HEK293 (cell line): ENCODE results near the gene SUPT3H.

Experiments
- CTCF ChIA-PET: fragments of 350-600 bp; formaldehyde crosslinking; extraction: SDS; loops from one replicate; lab custom pipeline; 2021; ENCODE audit warnings: antibody characterized with exemption; lab: Yijun Ruan, JAX
- POLR2A ChIA-PET: fragments of 300-600 bp; formaldehyde crosslinking; extraction: SDS; loops from one replicate; lab custom pipeline; 2020; ENCODE audit warnings: antibody characterized with exemption, inconsistent platforms; lab: Yijun Ruan, JAX
- H3K27ac ChIP-seq: fragments of 200-500 bp; sonication (Bioruptor generic); 2 replicates; pipeline ENCODE4 v1.5.1; 2014; ENCODE audit warnings: low read depth, low read length, control low read depth, inconsistent platforms; ENCODE audit errors: extremely low read depth
- H3K36me3 ChIP-seq, 2 experiments: fragments of 200-500 bp in 1 of 2; sonication (Bioruptor generic) in 1 of 2; 1 replicate in 1 of 2; 2 replicates in 1 of 2; pipeline ENCODE4 v1.5.1; 2014 to 2017; ENCODE audit warnings: inconsistent platforms in 2 of 2, low read length in 2 of 2; ENCODE audit not compliant: control insufficient read depth in 2 of 2, insufficient read depth in 1 of 2
- H3K4me1 ChIP-seq: fragments of 200-500 bp; sonication (Bioruptor generic); 2 replicates; pipeline ENCODE4 v1.5.1; 2014; ENCODE audit warnings: mild to moderate bottlenecking, low read length, inconsistent platforms; ENCODE audit not compliant: control insufficient read depth, insufficient read depth
- H3K4me3 ChIP-seq: 2 replicates; pipeline ENCODE4 v1.5.1; 2011; ENCODE audit warnings: low read depth, mild to moderate bottlenecking, control low read depth, low read length, moderate library complexity
- H3K9me3 ChIP-seq: fragments of 200-500 bp; sonication (Bioruptor generic); 2 replicates; pipeline ENCODE4 v1.5.1; 2014; ENCODE audit warnings: low read depth, low read length, inconsistent platforms; ENCODE audit not compliant: control insufficient read depth, insufficient read depth
- EGR2 ChIP-seq: fragments of 450-650 bp; formaldehyde crosslinking; IDR thresholded peaks from 2 replicates; pipeline ENCODE4 v1.5.1; 2016; ENCODE audit warnings: low read depth, missing biosample characterization, missing genetic modification characterization
- GLIS1 ChIP-seq: fragments of 450-650 bp; formaldehyde crosslinking; IDR thresholded peaks from 2 replicates; pipeline ENCODE4 v1.5.1; 2016; ENCODE audit warnings: missing biosample characterization, missing genetic modification characterization
- KLF1 ChIP-seq: fragments of 450-650 bp; formaldehyde crosslinking; IDR thresholded peaks from 2 replicates; pipeline ENCODE4 v1.5.1; 2016; ENCODE audit warnings: missing biosample characterization, missing genetic modification characterization
- PRDM4 ChIP-seq: fragments of 450-650 bp; formaldehyde crosslinking; IDR thresholded peaks from 2 replicates; pipeline ENCODE4 v1.5.1; 2017; ENCODE audit warnings: missing biosample characterization, missing genetic modification characterization
- PRDM6 ChIP-seq: fragments of 450-650 bp; formaldehyde crosslinking; IDR thresholded peaks from 2 replicates; pipeline ENCODE4 v1.5.1; 2017; ENCODE audit warnings: missing biosample characterization, missing genetic modification characterization
- SCRT2 ChIP-seq: fragments of 450-650 bp; formaldehyde crosslinking; IDR thresholded peaks from 2 replicates; pipeline ENCODE4 v1.5.1; 2016; ENCODE audit warnings: missing biosample characterization, missing genetic modification characterization
- SP7 ChIP-seq: fragments of 450-650 bp; formaldehyde crosslinking; IDR thresholded peaks from 2 replicates; pipeline ENCODE4 v1.5.1; 2016; ENCODE audit warnings: missing biosample characterization, missing genetic modification characterization
- ZFHX2 ChIP-seq: fragments of 450-650 bp; formaldehyde crosslinking; conservative IDR thresholded peaks from 2 replicates; pipeline ENCODE4 v1.5.1; 2016; ENCODE audit warnings: missing biosample characterization, missing genetic modification characterization
- ZNF16 ChIP-seq: fragments of 450-650 bp; formaldehyde crosslinking; IDR thresholded peaks from 2 replicates; pipeline ENCODE4 v1.5.1; 2016; ENCODE audit warnings: low read depth, missing biosample characterization, missing genetic modification characterization
- ZNF2 ChIP-seq: fragments of 450-650 bp; formaldehyde crosslinking; IDR thresholded peaks from 2 replicates; pipeline ENCODE4 v1.5.1; 2016; ENCODE audit warnings: missing biosample characterization, missing genetic modification characterization
- ZNF221 ChIP-seq: fragments of 450-650 bp; formaldehyde crosslinking; IDR thresholded peaks from 2 replicates; pipeline ENCODE4 v1.5.1; 2017; ENCODE audit warnings: missing biosample characterization, missing genetic modification characterization, borderline replicate concordance
- ZNF274 ChIP-seq, 2 experiments: fragments of 200-500 bp in 1 of 2; fragments of 450-650 bp in 1 of 2; sonication (Bioruptor generic) in 1 of 2; formaldehyde crosslinking in 1 of 2; IDR thresholded peaks; 2 replicates each; pipeline versions ENCODE4 v1.5.1 to v1.6.1; 2014 to 2016; ENCODE audit warnings: borderline replicate concordance in 1 of 2, inconsistent platforms in 1 of 2, low read length in 1 of 2, missing biosample characterization in 1 of 2, missing genetic modification characterization in 1 of 2
- ZNF404 ChIP-seq: fragments of 450-650 bp; formaldehyde crosslinking; IDR thresholded peaks from 2 replicates; pipeline ENCODE4 v1.5.1; 2017; ENCODE audit warnings: missing biosample characterization, missing genetic modification characterization
- ZNF623 ChIP-seq: fragments of 450-650 bp; formaldehyde crosslinking; IDR thresholded peaks from 2 replicates; pipeline ENCODE4 v1.5.1; 2016; ENCODE audit warnings: missing biosample characterization, missing genetic modification characterization
- ZNF747 ChIP-seq: fragments of 450-650 bp; formaldehyde crosslinking; IDR thresholded peaks from 2 replicates; pipeline ENCODE4 v1.5.1; 2016; ENCODE audit warnings: missing biosample characterization, missing genetic modification characterization
- ZNF76 ChIP-seq: fragments of 450-650 bp; formaldehyde crosslinking; IDR thresholded peaks from 2 replicates; pipeline ENCODE4; 2016; ENCODE audit warnings: low read depth, missing biosample characterization, missing genetic modification characterization, borderline replicate concordance
- ZNF843 ChIP-seq: fragments of 450-650 bp; formaldehyde crosslinking; IDR thresholded peaks from 2 replicates; pipeline ENCODE4 v1.5.1; 2016; ENCODE audit warnings: missing biosample characterization, missing genetic modification characterization
- TF ChIP-seq, protein P1 (sequence below): fragments of 450-650 bp; formaldehyde crosslinking; IDR thresholded peaks from 2 replicates; pipeline ENCODE4 v1.5.1; 2017; ENCODE audit warnings: missing biosample characterization, mild to moderate bottlenecking, missing genetic modification characterization, moderate library complexity
- TF ChIP-seq, protein P2 (sequence below): fragments of 450-650 bp; formaldehyde crosslinking; IDR thresholded peaks from 2 replicates; pipeline ENCODE4 v1.5.1; 2016; ENCODE audit warnings: missing biosample characterization, missing genetic modification characterization

The SUPT3H gene

DNA sequence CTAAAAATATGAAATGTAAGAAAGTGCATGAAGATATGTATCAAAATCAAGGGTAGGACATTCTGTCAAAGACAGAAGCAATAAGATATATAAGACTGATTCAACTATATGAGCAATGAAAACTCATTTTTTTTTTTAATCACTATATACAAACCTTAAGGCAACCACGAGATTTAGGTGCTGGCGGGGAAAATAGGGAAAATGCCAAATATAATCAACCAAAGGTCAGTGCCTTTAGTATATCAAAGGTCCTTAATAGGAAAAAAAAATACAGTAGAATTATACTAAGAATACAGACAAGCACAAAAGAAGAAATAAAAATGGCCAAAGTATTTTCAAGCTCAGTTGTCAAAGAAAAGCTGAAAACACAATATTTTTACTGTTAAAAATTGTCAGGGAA, 24.1 kb downstream of the SUPT3H start (continued):
- TF ChIP-seq ZNF16 (tag by site-specific recombination): no peak
- no peak for TF ChIP-seq ZNF274 (IDR thresholded peaks at IDR 0.05; ENCODE audit: low read length)
- no peak for TF ChIP-seq ZNF274 (tag by site-specific recombination; IDR thresholded peaks at IDR 0.05; ENCODE audit: borderline replicate concordance)

- Histone ChIP-seq H3K36me3 (peaks cover 0 to 5% of the 10 kb centered on the region in 2 experiments; a peak in 1 of 3 replicates), H3K9me3 (no peaks in the 10 kb centered on the region), H3K27ac (no peak overlapping the region), H3K4me3 (no peak overlapping the region), H3K4me1 (peaks cover 9% of the 10 kb centered on the region)
- ChIA-PET CTCF (interaction anchor here (0.6 to 1.7 kb wide), 5 partner anchors 10 to 721 kb away, joined by 3 to 7 read pairs (median 3); no protein-coding TSS in a partner anchor), POLR2A (no interaction called here)
- TF ChIP-seq ZNF404: no peak
- 0 out of 2 replicates have a peak, but pooled peaks have one; percentile 19 for TF ChIP-seq SP7 (tag by site-specific recombination)
- no peak for TF ChIP-seq ZNF2 (tag by site-specific recombination)
Measured at GRCh38 chr6:45351667-45352066, 26.1 kb downstream of the SUPT3H start.

DNA sequence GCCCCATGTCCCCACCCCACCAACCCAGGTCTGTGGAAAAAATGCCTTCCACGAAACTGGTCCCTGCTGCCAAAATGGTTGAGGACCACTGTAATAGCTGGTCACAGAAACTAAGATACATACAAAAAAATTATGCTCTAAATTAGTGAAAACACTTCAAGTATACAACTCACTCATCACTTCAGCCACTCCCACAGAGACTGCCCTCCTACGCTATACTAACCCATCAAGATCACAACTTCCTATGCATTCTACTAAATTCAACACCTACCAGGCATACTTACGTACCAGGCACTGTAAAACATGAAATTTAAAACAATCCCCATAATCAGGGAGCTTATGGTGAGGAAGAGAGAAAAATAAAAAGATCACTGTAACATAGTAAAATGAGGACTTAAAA, 26.7 kb downstream of the SUPT3H start:
- H3K36me3 ChIP-seq: peaks cover 0 to 5% of the 10 kb centered on the region in 2 experiments; a peak in 1 of 3 replicates
- CTCF ChIA-PET: interaction anchor here (0.7 to 1.7 kb wide), 4 partner anchors 10 to 720 kb away, joined by 3 to 7 read pairs (median 3); no protein-coding TSS in a partner anchor
- TF ChIP-seq ZFHX2 (peak; percentile 65), EGR2 (0 out of 2 replicates have a peak, but pooled peaks have one; percentile 14)
- TF ChIP-seq, protein P1, sequence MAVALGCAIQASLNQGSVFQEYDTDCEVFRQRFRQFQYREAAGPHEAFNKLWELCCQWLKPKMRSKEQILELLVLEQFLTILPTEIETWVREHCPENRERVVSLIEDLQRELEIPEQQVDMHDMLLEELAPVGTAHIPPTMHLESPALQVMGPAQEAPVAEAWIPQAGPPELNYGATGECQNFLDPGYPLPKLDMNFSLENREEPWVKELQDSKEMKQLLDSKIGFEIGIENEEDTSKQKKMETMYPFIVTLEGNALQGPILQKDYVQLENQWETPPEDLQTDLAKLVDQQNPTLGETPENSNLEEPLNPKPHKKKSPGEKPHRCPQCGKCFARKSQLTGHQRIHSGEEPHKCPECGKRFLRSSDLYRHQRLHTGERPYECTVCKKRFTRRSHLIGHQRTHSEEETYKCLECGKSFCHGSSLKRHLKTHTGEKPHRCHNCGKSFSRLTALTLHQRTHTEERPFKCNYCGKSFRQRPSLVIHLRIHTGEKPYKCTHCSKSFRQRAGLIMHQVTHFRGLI (tag by site-specific recombination): no peak
- no peak overlapping the region for H3K27ac ChIP-seq
- H3K4me3 ChIP-seq: no peak overlapping the region
- POLR2A ChIA-PET: no interaction called here
- peaks cover 9% of the 10 kb centered on the region for H3K4me1 ChIP-seq
- H3K9me3 ChIP-seq: no peaks in the 10 kb centered on the region

GRCh38 chr6:45350186-45350710, 27.5 kb downstream of the SUPT3H start:
- Histone ChIP-seq H3K36me3 (peaks cover 0 to 5% of the 10 kb centered on the region in 2 experiments; a peak in 1 of 3 replicates), H3K9me3 (no peaks in the 10 kb centered on the region), H3K27ac (no peak overlapping the region), H3K4me1 (peaks cover 9% of the 10 kb centered on the region), H3K4me3 (no peak overlapping the region)
- POLR2A ChIA-PET: no interaction called here
- CTCF ChIA-PET: interaction anchor here (1.1 to 1.7 kb wide), 3 partner anchors 15 to 720 kb away, joined by 3 to 7 read pairs (median 3); no protein-coding TSS in a partner anchor
- TF ChIP-seq PRDM6 (tag by site-specific recombination): peak; percentile 83
- peak; percentile 36; the same call in 1 of the 2 replicates for TF ChIP-seq ZNF843 (tag by site-specific recombination)
- no peak for TF ChIP-seq ZNF623 (tag by site-specific recombination)
- TF ChIP-seq SCRT2: peak; percentile 49; the same call in 1 of the 2 replicates
- no peak for TF ChIP-seq KLF1
- TF ChIP-seq, protein P2, sequence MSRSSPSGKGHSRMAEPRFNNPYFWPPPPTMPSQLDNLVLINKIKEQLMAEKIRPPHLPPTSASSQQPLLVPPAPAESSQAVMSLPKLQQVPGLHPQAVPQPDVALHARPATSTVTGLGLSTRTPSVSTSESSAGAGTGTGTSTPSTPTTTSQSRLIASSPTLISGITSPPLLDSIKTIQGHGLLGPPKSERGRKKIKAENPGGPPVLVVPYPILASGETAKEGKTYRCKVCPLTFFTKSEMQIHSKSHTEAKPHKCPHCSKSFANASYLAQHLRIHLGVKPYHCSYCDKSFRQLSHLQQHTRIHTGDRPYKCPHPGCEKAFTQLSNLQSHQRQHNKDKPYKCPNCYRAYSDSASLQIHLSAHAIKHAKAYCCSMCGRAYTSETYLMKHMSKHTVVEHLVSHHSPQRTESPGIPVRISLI (tag by site-specific recombination): no peak
- TF ChIP-seq ZNF76 (tag by site-specific recombination): no peak
- TF ChIP-seq PRDM4: peak; percentile 76; the same call in 1 of the 2 replicates
- no peak for TF ChIP-seq ZNF221 (tag by site-specific recombination)
- TF ChIP-seq GLIS1: no peak
- no peak for TF ChIP-seq ZNF747
